SK-N-SH (cell line): ENCODE results near the gene FAM81A.

Source experiments
- CTCF ChIP-seq: fragments of 200-600 bp; sonication (generic); IDR thresholded peaks from 2 replicates; pipeline ENCODE4 v1.6.1; 2017; ENCODE audit warnings: antibody characterized with exemption, mild to moderate bottlenecking, moderate library complexity
- GABPA ChIP-seq: IDR thresholded peaks from 2 replicates; pipeline ENCODE4 v1.4.0; 2012; ENCODE audit warnings: low read depth, mild to moderate bottlenecking
- IRF3 ChIP-seq: fragments of 150-350 bp; IDR thresholded peaks from 2 replicates; pipeline ENCODE4 v1.6.1; 2016; ENCODE audit warnings: mild to moderate bottlenecking, low read depth, low read length
- JUND ChIP-seq: IDR thresholded peaks from 2 replicates; pipeline ENCODE4 v1.4.0; 2012
- NRF1 ChIP-seq: IDR thresholded peaks from 2 replicates; pipeline ENCODE4 v1.6.1; 2012; ENCODE audit warnings: low read depth, mild to moderate bottlenecking, low read length
- POLR2AphosphoS5 ChIP-seq: IDR thresholded peaks from 2 replicates; pipeline ENCODE4 v1.6.1; 2012; ENCODE audit warnings: low read depth, low read length
- RCOR1 ChIP-seq: fragments of 150-350 bp; IDR thresholded peaks from 2 replicates; pipeline ENCODE4 v1.6.1; 2017; ENCODE audit warnings: antibody characterized with exemption, low read length
- REST ChIP-seq: IDR thresholded peaks from 2 replicates; pipeline ENCODE4 v1.6.1; 2012; ENCODE audit warnings: mild to moderate bottlenecking, low read depth, low read length, moderate library complexity
- RXRA ChIP-seq: IDR thresholded peaks from 2 replicates; pipeline ENCODE4 v1.4.0; 2012; ENCODE audit warnings: low read depth, mild to moderate bottlenecking, borderline replicate concordance
- TCF12 ChIP-seq: IDR thresholded peaks from 2 replicates; pipeline ENCODE4 v1.4.0; 2012
- TEAD4 ChIP-seq: IDR thresholded peaks from 2 replicates; pipeline ENCODE4 v1.4.0; 2012; ENCODE audit warnings: mild to moderate bottlenecking, borderline replicate concordance; ENCODE audit not compliant: insufficient read depth
- ZBTB33 ChIP-seq: IDR thresholded peaks from 2 replicates; pipeline ENCODE4 v1.4.0; 2012; ENCODE audit warnings: low read depth, borderline replicate concordance
- TF ChIP-seq, protein P1 (sequence below): fragments of 150-350 bp; IDR thresholded peaks from 2 replicates; pipeline ENCODE4 v1.6.1; 2017; ENCODE audit warnings: antibody characterized with exemption, low read length, low read depth, borderline replicate concordance

DNA sequence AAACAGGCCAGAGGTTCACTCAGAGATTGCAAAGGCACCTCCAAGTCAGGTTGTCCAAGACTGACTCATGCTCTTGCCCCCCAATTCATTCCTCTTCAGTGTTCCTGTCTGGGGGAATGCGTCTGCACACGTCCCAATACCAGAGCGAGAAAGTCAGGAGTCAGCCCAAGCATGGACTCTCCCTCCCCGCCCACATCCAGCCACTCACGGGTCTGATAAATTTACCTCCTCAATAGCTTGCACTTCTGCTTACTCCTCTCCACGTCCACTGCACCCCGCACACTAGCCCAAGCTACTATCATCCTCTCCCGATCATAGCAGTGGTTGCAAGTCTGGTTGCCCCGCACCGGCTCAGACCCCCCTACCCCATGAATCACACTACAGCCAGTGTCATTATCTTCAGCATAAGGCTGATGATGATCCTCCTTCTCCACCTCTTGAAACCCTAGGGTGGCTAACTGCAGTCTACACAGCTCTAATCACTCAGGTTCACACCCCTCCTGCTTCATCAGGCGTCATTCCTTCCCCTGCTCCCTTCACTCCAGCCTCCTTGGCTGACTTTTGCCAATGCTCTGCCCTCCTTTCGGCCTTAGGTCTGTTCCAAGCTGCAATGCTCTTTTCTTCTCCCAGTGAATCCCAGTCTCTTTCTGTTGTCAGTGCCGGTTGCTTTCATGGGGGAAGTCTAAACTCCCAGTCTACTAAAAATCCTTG is 37.7 kb upstream of the FAM81A start:
- TF ChIP-seq CTCF (no peak), JUND (no peak), NRF1 (no peak), TEAD4 (no peak), POLR2AphosphoS5 (no peak), ZBTB33 (no peak), RXRA (no peak), RCOR1 (no peak), IRF3 (no peak), REST (no peak), TCF12 (no peak), GABPA (no peak)
- TF ChIP-seq, protein P1, sequence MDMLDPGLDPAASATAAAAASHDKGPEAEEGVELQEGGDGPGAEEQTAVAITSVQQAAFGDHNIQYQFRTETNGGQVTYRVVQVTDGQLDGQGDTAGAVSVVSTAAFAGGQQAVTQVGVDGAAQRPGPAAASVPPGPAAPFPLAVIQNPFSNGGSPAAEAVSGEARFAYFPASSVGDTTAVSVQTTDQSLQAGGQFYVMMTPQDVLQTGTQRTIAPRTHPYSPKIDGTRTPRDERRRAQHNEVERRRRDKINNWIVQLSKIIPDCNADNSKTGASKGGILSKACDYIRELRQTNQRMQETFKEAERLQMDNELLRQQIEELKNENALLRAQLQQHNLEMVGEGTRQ: no peak
